Left renal pelvis (tissue), 4 donors: Measurements from ENCODE around the gene SLC13A2. TPM values are rescaled to one million over a fixed set of nuclear protein-coding genes. Genes with fewer than 3 reads are reported as not detected.

Experiments
- DNase-seq, 4 donors: peaks; one replicate each; pipeline ENCODE4 v3.0.0-alpha.2; 2013; ENCODE audit warnings: low read depth in 4 of 4, low spot score in 3 of 4
- polyA plus RNA-seq, 4 donors: library from polyadenylated mRNA; unstranded; fragments of 120-200 nt; gene quantifications; one replicate each; pipeline ENCODE4 v1.2.1, GENCODE V29; 2013; ENCODE audit not compliant: insufficient read length in 4 of 4

Gene SLC13A2
- polyA plus RNA-seq, 4 donors: 0.30 to 13.9 (median 7.6) TPM

DNA sequence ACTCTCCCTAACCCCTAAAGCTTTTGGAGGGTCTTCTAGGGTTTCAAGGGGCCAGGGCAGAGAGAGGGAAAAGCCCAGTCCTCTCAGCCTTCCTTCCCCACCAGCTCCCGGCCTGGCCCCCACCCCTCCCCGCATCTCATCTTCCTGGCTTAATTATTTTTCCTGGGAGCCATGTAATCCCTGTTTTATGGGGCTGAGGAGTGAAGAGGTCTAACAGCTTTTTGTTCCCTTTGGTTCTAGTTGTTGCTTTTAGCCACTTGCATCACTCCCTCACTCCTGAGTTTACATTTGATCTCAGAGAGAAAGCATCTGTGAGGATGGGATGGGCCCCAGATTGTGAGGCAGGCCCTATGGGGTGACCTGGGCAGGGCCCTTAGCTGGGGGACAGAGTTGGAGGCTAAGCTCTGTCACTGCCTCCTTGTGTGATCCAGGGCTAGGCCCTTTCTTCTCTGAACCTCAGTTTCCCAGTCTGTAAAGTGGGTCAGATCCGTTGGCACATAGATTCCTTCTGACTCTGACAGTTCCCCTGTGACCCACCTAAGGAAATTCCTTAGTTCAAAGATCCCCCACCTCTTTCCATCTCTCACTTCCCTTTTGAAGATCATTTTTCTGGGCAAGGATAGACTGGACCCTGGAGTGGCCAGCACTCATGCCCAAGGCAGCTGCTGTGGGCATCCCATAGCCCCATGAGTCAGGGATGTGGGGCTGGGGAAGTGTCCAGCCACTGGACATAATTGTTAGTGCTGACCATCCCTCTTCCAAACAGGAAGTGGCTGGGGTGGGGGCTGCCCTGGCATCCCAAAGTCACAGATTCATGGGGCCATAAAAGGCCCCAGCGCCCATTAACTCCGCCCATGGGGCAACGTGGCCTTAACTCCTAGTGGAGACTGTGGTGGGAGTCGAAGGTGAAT lies 58.9 kb downstream of the SLC13A2 start:
- DNase-seq: no peak

DNA sequence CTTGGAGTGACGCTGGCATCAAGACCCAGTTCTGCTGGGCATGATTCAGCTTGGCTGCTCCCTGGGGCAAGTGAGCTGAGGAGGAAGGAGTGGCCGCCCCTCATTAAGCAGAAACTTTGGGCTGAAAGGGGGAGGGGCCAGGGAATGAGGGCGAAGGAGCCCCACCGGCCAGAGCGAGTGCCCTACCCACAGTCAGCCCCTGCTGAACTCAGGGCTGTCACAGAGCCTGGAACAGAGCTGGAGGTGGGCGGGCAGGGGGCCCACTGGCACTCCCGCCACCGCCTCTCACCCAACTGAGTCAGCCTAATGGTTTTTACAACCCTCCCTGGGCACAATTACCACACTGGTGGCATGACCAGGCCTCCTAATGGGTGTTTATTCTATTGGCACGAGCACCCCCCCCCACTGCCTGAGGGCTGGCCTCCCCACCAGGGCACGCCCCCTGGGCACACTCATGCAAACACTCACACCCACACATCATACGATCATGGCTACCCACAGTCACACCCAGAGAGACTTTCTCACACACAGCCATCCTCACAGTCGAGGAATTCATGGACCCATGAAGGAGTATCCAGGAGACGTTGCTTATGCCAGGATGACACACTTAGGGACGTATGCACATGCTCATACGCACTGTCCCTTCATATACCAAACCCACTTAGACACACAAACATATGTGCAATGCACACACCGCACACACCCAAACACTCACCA lies 59.8 kb downstream of the SLC13A2 start:
- DNase-seq: no peak

DNA sequence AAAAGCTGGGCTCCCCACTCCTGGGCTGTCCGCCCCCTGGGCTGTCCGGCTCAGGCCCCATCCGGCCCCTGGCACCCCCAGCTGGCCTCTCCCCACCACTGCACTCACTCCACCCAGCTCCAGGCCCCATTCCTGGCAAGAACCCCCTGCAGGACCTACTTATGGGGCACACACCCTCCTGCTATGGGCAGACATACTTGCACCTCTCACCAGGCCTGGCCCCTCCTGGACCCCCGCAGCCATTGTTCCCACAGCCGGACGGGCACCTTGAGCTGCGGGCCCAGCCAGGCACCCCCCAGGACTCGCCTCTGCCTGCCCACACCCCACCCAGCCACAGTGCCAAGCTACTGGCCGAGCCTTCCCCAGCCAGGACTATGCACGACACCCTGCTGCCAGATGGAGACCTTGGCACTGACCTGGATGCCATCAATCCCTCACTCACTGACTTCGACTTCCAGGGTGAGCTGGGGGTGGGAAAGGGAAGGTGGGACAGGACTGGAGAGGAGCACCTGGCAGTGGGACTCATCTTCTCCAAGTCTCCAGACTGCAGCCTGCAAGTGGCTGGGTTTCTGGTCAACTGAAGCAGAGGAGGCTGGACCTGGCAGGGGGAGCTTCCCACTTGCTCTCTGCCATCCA lies 61.4 kb downstream of the SLC13A2 start:
- DNase-seq: no peak

DNA sequence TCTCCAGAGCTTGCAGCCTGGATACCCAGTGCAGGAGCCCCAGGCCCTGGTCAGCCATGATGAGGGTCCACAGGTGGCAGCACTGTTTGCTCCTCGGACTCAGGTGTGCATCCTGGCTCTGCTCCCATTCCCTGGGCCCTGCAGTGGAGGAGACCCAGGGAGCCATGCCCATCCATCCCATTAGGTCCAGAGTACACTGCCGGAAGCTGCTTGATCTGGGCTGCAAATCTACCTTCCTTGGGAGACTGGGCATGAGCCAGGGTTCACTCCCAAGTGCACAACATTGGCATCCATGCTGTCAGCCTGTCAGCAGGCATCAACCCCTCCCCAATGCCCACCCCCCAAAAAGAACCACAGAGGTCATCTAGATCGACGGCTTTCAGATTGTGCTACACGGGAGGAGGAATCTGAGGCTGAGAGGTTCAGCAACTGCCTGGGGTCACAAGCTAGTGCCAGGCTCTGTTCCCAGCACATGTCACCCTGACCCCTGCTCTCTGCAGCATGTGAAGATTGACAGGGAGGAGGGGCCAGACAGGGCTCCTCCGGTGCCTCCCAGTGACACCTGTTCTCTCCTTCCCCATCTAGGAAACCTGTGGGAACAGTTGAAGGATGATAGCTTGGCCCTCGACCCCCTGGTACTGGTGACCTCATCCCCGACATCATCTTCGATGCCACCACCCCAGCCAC lies 63.2 kb downstream of the SLC13A2 start:
- DNase-seq: no peak

DNA sequence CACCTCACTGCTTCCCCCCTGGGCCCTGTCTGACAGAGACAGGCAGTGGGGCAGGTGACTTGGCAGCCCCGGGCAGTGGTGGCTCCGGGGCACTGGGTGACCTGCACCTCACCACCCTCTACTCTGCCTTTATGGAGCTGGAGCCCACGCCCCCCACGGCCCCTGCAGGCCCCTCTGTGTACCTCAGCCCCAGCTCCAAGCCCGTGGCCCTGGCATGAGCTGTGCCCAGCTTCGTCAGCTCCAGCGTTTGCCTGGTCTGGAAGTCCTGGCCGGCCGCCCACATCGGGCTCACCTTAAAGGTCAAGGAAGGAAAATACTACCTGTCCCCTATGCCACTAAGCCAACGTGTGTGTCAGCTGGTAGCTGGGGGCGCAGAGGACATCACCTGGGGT lies 63.8 kb downstream of the SLC13A2 start:
- no peak for DNase-seq

DNA sequence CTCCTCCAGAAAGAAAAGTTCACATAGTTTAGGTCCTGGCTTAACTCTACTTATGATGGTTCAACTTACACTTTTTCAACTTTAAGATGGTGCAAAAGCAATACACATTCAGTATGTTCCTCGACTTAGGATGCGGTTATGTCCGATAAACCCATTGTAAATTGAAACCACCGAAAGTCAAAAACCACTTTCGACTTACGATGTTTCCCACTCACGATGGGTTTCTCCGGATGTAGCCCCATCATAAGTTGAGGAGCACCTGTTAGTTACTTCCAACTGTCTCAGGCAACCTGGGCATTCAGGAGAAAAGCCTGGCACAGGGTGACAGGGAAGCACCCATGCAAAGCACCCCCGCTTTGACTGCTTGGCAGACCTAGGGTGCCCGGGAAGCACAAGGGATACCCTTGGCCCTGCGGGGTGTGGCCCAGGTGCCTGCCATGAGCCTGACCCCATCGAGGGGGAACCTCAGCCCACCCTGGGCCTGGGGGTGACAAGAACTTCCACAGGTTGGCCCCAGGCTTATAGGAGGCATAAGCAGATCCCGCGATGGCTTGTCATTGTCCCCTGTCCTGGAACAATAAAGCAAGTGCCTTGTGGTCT lies 65.0 kb downstream of the SLC13A2 start:
- no peak for DNase-seq

DNA sequence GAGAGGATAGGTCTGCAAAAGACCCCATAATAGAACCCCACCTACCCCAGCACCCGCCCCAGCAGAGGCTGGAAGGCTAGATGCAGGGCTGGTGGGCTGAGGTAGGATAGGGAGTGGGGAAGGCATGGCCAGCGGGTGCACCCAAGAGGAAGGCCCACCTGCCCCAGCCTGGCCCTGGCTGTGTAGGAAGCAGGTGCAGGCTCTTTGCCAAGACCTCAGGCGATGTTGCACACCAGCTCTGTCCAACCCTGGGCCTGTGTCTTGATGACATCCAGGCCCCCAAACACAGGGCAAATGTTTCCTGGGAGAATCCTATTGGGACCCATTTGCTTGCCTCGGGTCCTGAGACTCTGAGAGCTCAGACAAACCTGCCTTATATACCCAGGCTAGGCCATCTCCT lies 66.8 kb downstream of the SLC13A2 start:
- no peak for DNase-seq

DNA sequence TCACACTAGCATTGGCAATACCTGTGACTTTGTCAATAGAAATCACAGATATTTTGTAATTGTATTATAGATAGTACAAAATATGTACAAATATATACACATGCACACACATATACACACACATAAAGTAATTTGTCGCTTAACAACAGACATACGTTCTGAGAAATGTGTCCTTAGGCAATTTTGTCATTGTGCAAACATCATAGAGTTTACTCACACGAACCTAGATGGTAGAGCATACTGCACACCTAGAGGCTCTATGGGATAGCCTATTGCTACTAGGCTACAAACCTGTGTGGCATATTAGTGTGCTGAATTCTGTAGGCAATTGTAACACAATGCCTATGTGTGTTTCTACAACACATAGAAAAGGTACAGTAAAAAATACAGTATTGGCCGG lies 68.0 kb downstream of the SLC13A2 start:
- DNase-seq: no peak

DNA sequence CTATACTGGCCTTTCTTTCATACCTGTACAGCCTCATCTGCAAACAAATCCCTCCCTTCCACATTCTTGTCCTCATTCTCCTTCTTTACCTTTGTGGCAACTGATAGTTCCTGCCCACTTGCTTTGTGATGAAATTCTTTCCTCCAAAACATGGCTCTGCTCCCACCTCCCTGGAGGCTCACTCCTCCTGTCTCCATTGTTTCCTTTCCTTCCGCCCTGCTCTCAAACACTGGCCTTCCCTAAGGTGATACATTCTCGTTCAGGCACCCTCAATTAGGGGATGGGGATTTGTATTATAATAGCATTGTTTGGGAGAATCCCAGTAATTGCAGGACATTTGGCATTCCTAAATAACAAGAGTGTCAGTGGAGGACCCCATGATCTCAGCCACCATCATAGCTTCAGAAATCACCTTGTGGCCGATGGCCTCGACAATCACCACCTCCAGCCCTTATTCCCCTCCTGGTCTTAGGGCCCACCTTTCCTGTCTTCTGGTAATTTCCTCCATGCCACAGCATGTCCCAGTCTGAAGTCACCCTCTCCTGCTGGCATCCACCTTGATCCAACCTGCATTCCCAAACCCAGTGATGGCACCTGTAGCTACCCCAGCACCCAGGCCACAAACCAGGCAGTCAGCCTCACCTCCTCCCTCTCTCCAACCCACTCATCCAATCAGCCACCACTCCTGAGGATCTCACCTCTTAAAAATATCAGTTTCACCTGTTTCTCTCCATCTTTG lies 71.1 kb downstream of the SLC13A2 start:
- no peak for DNase-seq

DNA sequence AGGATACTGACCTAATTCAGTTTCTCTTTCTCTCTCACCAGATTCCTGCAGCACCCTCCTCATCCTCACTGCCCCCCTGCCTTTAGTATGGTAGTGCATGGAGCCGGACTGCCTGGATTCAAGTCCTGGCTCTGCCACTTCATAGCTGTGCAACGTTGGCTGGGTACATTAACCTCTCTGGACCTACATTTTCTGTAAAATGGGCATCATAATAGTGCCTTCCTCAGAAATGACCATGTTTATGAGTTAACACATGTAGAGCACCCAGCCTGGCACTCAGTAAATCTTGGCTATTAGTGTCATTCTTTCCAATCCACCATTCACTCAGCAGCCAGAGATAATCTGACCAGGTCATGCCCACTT lies 71.7 kb downstream of the SLC13A2 start:
- DNase-seq: no peak

DNA sequence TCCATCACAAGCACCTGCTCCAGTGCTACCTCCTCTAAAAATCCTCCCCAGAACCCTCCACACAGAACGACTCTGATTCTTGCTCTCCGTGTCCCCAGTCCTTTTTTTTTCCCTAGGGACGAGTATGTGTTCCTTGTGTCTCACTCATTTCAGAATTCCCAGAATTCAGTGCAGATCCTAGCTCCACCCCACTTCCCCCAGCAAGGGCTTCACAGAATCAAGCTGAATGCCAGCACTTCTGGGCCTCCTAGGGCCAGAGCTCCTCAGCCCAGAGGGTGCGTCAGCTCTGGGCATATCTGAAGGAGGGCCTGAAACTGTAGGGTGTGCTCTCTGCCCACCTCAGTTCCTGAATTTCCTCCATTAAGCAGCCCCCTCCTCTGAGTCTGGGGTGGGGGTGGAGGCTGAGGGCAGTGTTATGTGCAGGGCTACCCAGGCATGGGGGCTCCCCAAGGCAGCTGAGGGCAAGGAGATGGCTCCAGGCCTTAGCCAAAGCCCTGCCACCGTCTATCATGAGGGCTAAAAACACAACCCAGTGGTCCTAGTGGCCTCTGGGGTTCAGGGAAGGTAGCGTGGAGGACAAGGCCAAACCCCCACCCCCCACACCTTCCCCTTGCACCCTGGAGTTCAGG lies 72.5 kb downstream of the SLC13A2 start:
- DNase-seq: no peak

DNA sequence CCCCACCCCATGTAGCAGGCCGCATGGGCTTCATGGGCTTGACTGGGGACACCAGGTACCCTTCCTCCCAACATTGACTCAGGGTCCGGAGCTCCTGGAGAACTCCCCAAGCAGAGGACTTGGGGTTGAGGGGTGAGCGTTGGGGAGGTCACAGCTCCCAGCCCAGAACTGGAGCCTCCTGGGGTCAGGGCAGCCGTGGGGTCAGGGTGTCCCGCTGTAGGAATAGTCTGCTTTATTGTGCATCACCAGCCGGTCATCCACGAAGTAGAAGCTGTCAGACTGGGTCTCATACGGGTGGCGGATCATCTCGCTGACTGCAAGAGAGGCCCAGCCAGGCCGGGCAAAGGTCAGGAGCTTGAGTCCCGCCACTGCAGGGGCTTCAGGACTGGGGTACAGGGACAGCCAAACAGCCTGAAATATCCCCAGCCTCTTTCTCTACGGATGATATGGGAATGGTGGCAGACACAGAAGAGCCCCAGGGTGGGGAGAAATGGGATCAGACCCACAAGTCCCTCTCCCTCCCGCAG lies 73.7 kb downstream of the SLC13A2 start:
- DNase-seq: no peak

Other genes with a start within 250 kb of the SLC13A2 start
- gene TMEM97, start 154.4 kb upstream of the SLC13A2 start, polyA plus RNA-seq: 10 to 100 TPM; 41.5 to 66.6 (median 56.6) TPM
- gene IFT20, start 138.2 kb upstream of the SLC13A2 start, polyA plus RNA-seq: 10 to 100 TPM; 52.8 to 67.3 (median 59.4) TPM
- 10 to 100 TPM; 32.4 to 47.3 (median 39.4) TPM for gene TNFAIP1, start 137.9 kb upstream of the SLC13A2 start, polyA plus RNA-seq
- 10 to 100 TPM; 63.1 to 94.1 (median 88.9) TPM for gene POLDIP2, start 116.1 kb upstream of the SLC13A2 start, polyA plus RNA-seq
- not detected for gene SEBOX, start 108.4 kb upstream of the SLC13A2 start, polyA plus RNA-seq
- 10 to 100 TPM in 3 of 4 donors, 1 to 10 TPM in 1; 5.7 to 18.2 (median 14.4) TPM for gene VTN, start 103.3 kb upstream of the SLC13A2 start, polyA plus RNA-seq
- 10 to 100 TPM; 10.4 to 16.2 (median 12.7) TPM for gene SARM1, start 102.0 kb upstream of the SLC13A2 start, polyA plus RNA-seq
- gene SLC46A1, start 67.4 kb upstream of the SLC13A2 start, polyA plus RNA-seq: 10 to 100 TPM; 13.3 to 17.5 (median 15.0) TPM
- gene FOXN1, start 32.7 kb downstream of the SLC13A2 start, polyA plus RNA-seq: under 1 TPM; 0.16 to 0.85 (median 0.58) TPM
- 10 to 100 TPM; 31.9 to 70.4 (median 51.6) TPM for gene UNC119, start 79.0 kb downstream of the SLC13A2 start, polyA plus RNA-seq
- gene PIGS, start 97.9 kb downstream of the SLC13A2 start, polyA plus RNA-seq: 10 to 100 TPM; 37.5 to 99.7 (median 96.4) TPM
- gene ALDOC, start 103.3 kb downstream of the SLC13A2 start, polyA plus RNA-seq: 10 to 100 TPM in 3 of 4 donors, 1 to 10 TPM in 1; 6.1 to 30.3 (median 18.6) TPM
- gene SPAG5, start 125.4 kb downstream of the SLC13A2 start, polyA plus RNA-seq: 10 to 100 TPM; 33.2 to 60.6 (median 51.5) TPM
- 10 to 100 TPM in 3 of 4 donors, 1 to 10 TPM in 1; 9.2 to 29.4 (median 15.1) TPM for gene RSKR, start 140.5 kb downstream of the SLC13A2 start, polyA plus RNA-seq
- gene BLTP2, start 171.5 kb downstream of the SLC13A2 start, polyA plus RNA-seq: 10 to 100 TPM; 63.3 to 95.4 (median 82.0) TPM
- 10 to 100 TPM; 71.7 to 81.6 (median 78.3) TPM for gene SDF2, start 188.3 kb downstream of the SLC13A2 start, polyA plus RNA-seq
- 10 to 100 TPM; 54.9 to 73.2 (median 68.1) TPM for gene SUPT6H, start 188.6 kb downstream of the SLC13A2 start, polyA plus RNA-seq
- gene PROCA1, start 238.2 kb downstream of the SLC13A2 start, polyA plus RNA-seq: 1 to 10 TPM; 4.5 to 7.8 (median 7.3) TPM
- gene RAB34, start 244.2 kb downstream of the SLC13A2 start, polyA plus RNA-seq: 100 to 1,000 TPM; 179 to 191 (median 185) TPM
- gene RPL23A, start 246.3 kb downstream of the SLC13A2 start, polyA plus RNA-seq: 1,000 to 10,000 TPM in 2 of 4 donors, 100 to 1,000 TPM in 2; 896 to 1,307 (median 1,003) TPM